Measurements from ENCODE around the gene POU2AF2. TPM values are rescaled to one million over a fixed set of nuclear protein-coding genes. Genes with fewer than 3 reads are reported as not detected.

The POU2AF2 gene
- total RNA-seq, 1 experiment from 2014 or later, result not detected

GRCh38 chr11:111306321-111306720 is 60.8 kb downstream of the POU2AF2 start:
- Histone ChIP-seq H4K91ac (ENCODE audit: insufficient read length, low read depth, low read length) (no peak overlapping the region), H3K27ac (ENCODE audit: insufficient read length, low read depth, low read length) (no peak overlapping the region), H3K79me2 (ENCODE audit: insufficient read depth, low read length) (no peaks in the 10 kb centered on the region), H3K9ac (ENCODE audit: extremely low read depth, insufficient read length, low read length) (no peak overlapping the region), H4K5ac (ENCODE audit: insufficient read length, low read depth, low read length) (no peak overlapping the region), H3K4ac (ENCODE audit: low read depth, low read length) (no peak overlapping the region), H3K14ac (ENCODE audit: insufficient read depth, low read length) (no peak overlapping the region), H2BK120ac (ENCODE audit: low read depth, low read length, poor library complexity, severe bottlenecking) (no peak overlapping the region), H3K18ac (ENCODE audit: insufficient read length, low read depth, low read length) (no peak overlapping the region), H2AK5ac (ENCODE audit: insufficient read length, low read length) (no peak overlapping the region), H3K4me2 (ENCODE audit: insufficient read depth, insufficient read length, low read length) (no peak overlapping the region), H2BK15ac (ENCODE audit: low read depth, low read length) (no peak overlapping the region), H4K8ac (replicated peaks; ENCODE audit: insufficient read length, low read depth, low read length) (no peak overlapping the region), H2AFZ (ENCODE audit: low read length) (no peak overlapping the region), H3K27me3 (ENCODE audit: insufficient read depth, low read length) (no peaks in the 10 kb centered on the region), H3K23me2 (ENCODE audit: insufficient read length, low read depth, low read length, poor library complexity, severe bottlenecking) (no peaks in the 10 kb centered on the region), H3K79me1 (ENCODE audit: insufficient read depth, low read depth, low read length, poor library complexity, severe bottlenecking) (no peaks in the 10 kb centered on the region), H3K4me1 (ENCODE audit: insufficient read depth, low read length) (peaks cover 6% of the 10 kb centered on the region; the same call in 1 of the 2 replicates), H2BK12ac (ENCODE audit: insufficient read length, low read depth, low read length) (no peak overlapping the region), H2BK5ac (ENCODE audit: insufficient read length, low read length) (no peak overlapping the region), H3T11ph (ENCODE audit: low read length) (no peak overlapping the region), H4K20me1 (ENCODE audit: control insufficient read depth, insufficient read depth, insufficient read length) (no peaks in the 10 kb centered on the region), H3K9me3 (ENCODE audit: control insufficient read depth, low read depth, low read length) (no peaks in the 10 kb centered on the region), H3K23ac (ENCODE audit: insufficient read length, low read depth, low read length) (no peak overlapping the region), H3K56ac (ENCODE audit: insufficient read length, low read depth, low read length) (no peak overlapping the region), H2BK20ac (ENCODE audit: low read depth, low read length, poor library complexity, severe bottlenecking) (no peak overlapping the region)
- H3K27ac Mint-ChIP-seq, result no peak overlapping the region
- no peak overlapping the region for H3K4me3 Mint-ChIP-seq
- H3K27me3 Mint-ChIP-seq (ENCODE audit: low read depth), result peaks cover 12% of the 10 kb centered on the region
- no peak for TF ChIP-seq CTCF (conservative IDR thresholded peaks at IDR 0.05)
- peaks cover 15 to 23% of the 10 kb centered on the region in 2 experiments for H3K4me1 Mint-ChIP-seq
- no peaks in the 10 kb centered on the region for H3K36me3 Mint-ChIP-seq (ENCODE audit: insufficient read depth in 1 of 3, low read depth in 3 of 3)
- H3K9me3 Mint-ChIP-seq, result no peaks in the 10 kb centered on the region
- no peak for DNase-seq
- WGBS (ENCODE audit: extremely low coverage, insufficient read length, low lambda C conversion rate), result no CpG with 5 or more reads among the region's 5 CpGs

All from H9 (cell line).